Measurements from ENCODE around the gene TRAPPC2L.
A peak's percentile ranks its signal among the peaks of the same experiment; 100 is the strongest.
"Not testable (repeated sequence)": the region's sequence is repeated elsewhere in the genome, so short reads cannot be mapped to it uniquely, and the experiment has no call there.

The TRAPPC2L gene

GRCh38 chr16:88878967-88879787 is 22.2 kb downstream of the TRAPPC2L start:
- no peak for DNase-seq

GRCh38 chr16:88879788-88880055 is 22.8 kb downstream of the TRAPPC2L start:
- no peak for DNase-seq

- no peak for DNase-seq
These were observed 23.5 kb downstream of the TRAPPC2L start for GRCh38 chr16:88880226-88881006.

DNA sequence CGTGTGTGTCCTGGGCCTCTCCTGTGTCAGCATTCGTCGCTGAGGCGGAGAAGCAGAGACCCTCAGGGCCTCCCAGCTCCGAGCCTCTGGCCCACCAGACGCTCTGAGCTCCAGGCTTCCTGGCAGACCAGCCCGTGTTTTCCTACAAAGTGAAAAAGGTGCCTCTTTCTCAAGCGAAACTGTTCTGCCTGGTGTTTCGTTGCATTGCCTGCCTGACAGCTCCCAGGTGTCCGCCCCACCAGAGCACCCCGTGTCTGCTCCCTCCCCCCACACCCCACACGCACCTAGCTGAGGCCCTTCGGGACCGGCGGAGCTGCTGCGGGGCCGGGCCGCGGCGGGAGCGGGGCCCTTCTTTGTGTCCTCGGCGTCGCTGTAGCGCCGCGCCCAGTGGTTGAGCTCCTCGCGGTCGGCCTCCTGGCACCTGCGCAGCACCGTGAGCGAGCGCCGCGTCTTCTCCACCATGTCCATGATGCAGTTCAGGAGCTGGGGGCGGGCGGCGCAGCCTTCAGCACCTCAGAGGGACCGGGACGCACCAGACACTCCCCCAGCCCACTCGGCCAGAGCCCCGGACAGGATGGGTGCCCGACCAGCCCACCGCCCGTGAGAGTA is 24.2 kb downstream of the TRAPPC2L start:
- DNase-seq: no peak

DNA sequence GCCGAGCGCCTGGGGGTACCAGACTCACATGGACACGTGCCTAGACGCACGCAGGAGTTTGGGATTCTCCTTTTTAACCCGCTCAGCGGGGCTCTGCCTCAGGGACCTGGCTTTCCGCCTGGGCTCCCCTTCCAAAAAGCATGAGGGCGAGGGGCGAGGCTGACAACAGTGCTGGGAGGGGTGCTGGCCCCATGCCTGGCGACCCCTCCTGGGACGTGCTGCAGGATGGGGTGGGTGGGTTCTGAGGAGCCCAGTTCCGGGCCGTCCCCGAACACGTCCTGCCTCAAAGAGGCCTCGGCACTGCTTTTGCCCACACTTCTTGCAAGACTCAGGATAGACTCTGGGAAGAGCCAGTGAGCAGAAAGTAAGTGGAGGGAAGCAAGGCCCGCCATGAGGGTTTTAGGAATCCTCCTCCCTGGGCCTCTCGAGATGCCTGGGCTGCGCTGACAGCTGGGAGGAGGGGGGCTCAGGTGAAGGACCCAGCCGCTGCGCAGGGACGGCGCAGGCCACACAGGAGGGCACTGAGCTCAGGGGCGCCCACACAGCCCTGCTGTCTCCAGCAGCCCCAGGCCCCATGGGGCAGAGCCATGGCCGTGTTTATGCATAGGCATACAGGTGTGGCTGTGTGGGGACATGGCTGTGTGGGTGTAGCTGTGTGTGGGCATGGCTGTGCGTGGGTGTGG is 24.9 kb downstream of the TRAPPC2L start:
- DNase-seq: no peak

DNA sequence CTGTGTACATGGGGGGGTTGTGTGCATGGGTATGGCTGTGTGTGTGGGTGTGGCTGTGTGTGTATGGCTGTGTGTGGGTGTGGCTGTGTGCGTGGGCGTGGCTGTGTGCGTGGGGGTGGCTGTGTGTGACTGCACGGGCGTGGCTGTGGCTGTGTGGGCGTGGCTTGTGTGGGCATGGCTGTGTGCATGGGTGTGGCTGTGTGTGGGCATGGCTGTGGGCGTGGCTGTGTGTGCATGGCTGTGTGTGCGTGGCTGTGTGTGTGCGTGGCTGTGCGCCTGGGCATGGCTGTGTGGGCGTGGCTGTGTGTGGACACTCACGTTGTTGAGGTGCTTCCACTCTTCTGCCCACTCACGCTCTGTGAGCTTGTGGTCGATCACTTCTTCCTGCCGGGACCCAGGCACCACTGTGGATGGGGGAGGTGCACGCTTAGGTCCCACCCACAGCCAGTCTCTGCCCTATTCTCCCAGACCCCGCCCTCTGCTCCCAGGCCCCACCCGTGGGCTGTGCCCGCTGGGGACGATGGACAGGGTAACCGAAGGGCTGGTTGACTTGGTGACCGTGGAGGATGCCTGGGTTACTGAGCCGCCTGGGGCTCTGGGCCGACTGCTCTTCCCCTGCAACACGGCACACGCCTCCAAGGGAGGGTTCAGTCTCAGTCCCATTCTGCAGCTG is 25.6 kb downstream of the TRAPPC2L start:
- DNase-seq: no peak

DNA sequence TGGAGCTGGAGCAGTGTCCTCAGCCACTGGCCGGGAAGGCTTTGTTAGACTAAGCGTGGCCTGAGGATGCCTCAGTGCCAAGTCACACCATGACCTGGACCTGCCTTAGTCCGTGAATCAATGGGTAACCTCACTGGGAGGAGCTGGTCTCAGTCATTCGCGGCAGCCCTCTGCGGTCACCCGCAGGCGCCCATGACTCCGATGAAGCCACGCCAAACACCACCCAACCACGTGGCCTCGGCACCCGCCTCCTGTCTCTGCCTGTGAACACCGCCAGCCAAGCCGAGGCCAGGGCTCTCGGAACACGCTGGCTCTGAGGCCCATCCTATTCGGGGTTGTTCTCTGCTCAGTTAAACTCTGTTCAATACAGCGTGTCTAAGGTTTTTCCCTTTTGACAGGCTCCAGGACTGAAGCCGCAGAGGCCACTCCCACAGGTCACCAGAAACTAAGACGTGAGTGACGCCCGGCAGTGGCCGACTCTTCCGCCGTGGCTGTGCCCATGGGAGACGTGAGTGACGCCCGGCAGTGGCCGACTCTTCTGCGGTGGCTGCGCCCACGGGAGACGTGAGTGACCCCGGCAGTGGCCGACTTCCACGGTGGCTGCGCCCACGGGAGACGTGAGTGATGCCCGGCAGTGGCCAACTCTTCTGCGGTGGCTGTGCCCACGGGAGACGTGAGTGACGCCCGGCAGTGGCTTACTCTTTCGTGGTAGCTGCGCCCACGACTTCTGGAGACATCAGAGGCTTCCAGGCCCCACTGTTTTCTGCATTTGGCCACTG is 26.4 kb downstream of the TRAPPC2L start:
- no peak for DNase-seq

DNA sequence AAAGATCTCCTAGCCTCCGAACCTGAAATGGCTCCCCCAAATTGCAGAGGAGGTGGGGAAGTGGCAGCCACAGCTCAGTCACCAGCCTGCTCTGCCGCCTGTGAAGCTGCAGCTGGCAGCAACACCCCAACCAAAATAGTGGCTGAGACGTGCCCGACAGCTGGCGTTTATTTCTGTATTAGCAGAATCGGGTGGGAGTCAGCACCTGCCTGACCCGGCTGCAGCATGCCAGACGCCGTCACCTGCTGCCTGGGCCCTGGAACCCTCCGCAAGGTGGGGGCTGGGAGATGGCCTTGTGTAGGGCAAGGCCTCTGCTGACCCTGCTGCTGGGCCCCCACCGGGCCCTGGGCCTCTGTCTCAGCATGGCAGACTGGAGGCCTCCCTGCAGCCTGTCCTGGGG is 27.0 kb downstream of the TRAPPC2L start:
- DNase-seq: peak; percentile 72

GRCh38 chr16:88884569-88885271 is 27.8 kb downstream of the TRAPPC2L start:
- no peak for DNase-seq

DNA sequence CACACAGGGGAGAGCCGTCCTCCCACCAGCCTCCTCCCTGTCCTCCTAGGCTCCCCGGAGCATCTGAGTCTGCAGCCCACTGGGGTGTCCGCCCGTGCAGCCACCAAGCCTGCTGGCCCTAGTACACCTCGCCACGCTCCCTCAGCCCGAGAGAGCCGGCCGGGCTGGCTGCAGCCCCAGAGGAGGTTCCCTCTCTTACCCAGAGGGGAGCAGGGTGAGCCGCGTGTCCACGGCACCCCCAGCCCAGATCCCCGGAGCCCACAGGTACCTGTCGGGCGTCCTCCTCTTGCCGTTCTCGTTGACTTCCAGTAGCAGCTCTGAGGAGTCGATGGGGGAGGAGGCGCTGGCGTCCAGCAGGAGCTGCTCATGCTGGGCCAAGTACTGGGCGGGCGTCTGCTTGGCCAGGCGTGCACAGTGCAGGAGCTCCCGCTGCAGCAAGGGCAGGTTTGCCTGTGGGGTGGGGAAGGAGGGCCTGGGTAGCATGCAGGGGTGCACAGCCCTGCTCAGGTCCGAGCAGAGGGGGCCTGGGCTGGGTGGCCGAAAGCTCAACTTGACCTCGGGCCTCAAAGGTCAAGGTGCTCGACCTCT is 28.9 kb downstream of the TRAPPC2L start:
- no peak for DNase-seq

DNA sequence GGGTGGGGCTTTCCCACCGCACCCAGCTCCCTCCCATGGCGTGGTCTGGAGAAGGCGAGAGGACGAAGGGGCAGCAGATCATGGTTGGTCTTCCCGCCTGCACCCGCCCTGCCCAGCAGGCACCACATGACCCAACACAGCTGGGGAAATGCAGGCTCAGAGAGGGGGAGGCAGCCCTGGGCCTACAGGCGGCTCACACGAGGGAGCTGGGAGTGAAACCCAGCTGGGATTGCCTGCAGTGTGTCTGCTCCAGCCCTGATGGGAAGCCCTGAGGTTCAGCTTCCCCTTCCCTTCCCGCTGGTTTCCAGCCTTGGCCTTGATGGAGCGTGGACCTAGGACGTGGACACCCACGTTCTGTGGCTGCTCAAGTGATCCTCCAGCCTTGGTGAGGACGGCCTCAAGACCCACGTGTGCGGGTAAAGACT is 29.5 kb downstream of the TRAPPC2L start:
- DNase-seq: no peak

DNA sequence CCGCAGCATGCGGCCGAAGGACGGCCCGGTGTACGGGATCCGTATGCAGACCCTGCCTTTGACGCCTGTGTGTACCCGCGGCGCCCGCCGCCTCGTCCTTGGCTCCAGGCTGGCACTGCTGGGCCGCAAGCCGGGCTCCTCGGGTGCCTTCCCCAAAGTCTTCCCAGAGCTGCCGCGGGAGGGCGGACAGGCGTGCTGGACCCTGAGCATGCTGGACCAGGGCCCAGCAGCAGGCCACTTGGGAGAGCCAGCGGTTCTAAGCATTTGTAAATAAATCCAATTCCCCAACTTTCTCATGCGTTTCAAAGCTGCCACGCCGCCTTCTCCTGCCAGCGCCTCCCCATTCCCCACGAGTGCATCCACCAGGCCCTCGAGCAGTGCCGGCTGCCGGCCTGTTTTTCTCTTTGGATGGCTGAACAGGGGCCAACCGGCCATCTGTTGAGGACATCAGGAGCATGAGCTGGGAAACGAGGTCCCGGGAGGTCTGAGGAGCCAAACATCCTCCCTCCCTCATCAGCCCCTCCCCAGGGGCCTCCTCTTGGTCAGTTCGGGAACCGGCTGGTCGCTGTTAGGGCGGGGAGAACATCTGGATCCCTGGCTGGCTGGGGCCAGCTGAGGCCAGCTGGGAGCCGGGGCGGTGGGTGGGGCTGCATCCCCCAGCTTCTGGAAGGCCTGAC is 30.1 kb downstream of the TRAPPC2L start:
- peak; percentile 87 for DNase-seq

- DNase-seq: no peak
These were observed 31.1 kb downstream of the TRAPPC2L start for GRCh38 chr16:88888057-88888456.

DNA sequence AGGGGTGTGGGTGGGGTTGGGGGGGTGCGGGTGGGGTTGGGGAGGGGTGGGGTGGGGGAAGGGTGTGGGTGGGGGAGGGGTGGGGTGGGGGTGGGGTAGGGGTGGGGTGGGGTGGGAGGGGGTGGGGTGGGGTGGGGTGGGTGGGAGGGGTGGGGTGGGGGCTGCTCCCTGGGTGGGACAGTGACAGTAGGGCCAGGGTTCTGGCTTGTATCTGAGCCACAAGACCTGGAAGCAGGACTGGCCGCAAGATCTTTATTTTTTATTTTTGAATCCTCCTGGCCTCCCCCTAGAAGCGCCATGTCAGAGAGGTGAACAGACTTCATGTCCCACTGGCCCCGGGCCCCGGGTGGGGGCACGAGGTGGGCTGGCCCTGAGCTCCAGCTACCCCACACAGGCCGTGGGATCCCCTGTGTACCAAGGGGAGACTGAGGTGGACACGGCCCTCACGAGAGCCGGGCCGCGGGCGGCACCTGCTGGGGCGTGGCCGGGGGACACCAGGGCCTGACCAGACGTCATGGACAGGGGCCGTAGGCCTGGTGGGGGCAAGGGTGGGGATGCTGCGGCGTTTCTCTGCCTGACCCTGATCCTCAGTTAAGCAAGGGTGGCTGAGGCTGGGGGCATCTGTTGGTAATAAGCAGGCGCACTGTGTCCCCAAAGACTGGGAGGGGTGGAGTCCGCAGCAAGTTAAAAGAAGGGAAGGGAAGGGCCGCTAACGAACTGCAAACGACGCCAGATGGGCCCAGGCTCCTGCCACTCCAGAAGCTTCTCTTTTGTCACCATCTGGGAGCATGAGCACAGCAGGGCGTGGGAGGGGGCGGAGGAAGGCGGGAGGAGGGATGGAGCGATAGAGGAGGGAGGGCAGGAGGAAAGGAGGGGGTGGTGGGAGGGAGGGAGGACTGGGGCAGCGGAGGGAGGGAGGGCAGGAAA is 31.8 kb downstream of the TRAPPC2L start:
- DNase-seq: peak; percentile 46

- not testable (repeated sequence) for DNase-seq
These were observed 32.9 kb downstream of the TRAPPC2L start for GRCh38 chr16:88889702-88890352.

- no peak for DNase-seq
These were observed 34.2 kb downstream of the TRAPPC2L start for GRCh38 chr16:88891083-88891482.

DNA sequence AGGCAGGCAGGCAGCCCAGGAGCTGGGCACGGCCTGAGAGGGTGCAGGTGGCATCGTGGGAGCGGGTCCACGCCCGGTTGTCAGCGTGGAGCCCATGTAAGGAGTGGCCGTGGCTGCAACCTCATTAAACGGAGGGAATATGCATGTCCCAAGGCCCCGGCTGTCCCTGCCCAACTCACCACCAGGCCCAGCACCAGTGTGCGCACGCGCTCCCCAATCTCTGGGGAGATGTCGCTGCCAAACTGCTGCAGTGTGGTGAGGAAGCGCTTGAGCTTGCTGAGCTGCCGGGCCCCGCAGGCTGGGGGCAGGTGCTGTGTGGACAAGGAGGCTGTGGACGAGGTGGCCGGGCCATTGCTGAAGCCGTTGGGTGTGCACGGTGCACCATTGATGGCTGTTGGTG is 35.1 kb downstream of the TRAPPC2L start:
- no peak for DNase-seq

DNA sequence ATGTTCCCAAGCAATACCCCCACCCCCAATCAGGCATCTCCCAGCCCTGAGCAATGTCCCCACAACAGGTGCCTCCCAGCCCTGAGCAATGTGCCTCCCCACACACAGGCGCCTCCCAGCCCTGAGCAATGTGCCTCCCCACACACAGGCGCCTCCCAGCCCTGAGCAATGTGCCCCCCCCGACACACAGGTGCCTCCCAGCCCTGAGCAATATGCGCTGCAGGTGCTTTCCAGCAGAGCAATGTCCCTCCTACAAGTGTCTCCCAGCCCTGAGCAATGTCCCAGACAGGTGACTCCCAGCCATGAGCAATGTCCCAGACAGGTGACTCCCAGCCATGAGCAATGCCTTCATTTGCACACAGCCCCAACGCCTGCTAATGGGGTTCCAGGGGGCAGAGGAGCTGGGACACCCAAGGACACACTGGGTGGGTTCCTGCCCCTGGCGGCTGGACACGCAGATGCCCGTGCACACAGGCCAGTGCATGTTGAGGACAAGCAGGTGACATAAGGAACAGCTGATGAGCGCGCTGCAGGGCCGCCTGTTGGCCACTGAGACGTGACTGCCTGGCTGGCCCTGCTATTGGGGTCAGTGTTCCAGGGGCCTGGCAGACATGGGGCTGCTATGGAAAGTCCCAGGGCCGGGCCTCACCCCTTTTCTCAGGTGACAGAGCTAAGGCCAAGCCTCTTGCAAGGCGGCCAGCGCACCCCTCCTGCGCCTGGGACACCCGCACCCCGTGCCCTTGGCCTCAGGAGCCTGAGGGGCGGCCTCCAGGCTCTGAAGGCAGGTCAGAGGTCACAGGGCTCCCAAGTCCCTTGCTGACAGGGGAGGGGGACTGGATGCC is 36.4 kb downstream of the TRAPPC2L start:
- DNase-seq: no peak
